NCI-H2171 (cell line): Measurements from ENCODE around the gene RAET1E.
A peak's percentile ranks its signal among the peaks of the same experiment; 100 is the strongest.
"Not testable (repeated sequence)": the region's sequence is repeated elsewhere in the genome, so short reads cannot be mapped to it uniquely, and the experiment has no call there.

Experiments
- DNase-seq: peaks from one replicate; lab custom pipeline; 2025; lab: John Stamatoyannopoulos, UW

Gene RAET1E, protein sequence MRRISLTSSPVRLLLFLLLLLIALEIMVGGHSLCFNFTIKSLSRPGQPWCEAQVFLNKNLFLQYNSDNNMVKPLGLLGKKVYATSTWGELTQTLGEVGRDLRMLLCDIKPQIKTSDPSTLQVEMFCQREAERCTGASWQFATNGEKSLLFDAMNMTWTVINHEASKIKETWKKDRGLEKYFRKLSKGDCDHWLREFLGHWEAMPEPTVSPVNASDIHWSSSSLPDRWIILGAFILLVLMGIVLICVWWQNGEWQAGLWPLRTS

DNA sequence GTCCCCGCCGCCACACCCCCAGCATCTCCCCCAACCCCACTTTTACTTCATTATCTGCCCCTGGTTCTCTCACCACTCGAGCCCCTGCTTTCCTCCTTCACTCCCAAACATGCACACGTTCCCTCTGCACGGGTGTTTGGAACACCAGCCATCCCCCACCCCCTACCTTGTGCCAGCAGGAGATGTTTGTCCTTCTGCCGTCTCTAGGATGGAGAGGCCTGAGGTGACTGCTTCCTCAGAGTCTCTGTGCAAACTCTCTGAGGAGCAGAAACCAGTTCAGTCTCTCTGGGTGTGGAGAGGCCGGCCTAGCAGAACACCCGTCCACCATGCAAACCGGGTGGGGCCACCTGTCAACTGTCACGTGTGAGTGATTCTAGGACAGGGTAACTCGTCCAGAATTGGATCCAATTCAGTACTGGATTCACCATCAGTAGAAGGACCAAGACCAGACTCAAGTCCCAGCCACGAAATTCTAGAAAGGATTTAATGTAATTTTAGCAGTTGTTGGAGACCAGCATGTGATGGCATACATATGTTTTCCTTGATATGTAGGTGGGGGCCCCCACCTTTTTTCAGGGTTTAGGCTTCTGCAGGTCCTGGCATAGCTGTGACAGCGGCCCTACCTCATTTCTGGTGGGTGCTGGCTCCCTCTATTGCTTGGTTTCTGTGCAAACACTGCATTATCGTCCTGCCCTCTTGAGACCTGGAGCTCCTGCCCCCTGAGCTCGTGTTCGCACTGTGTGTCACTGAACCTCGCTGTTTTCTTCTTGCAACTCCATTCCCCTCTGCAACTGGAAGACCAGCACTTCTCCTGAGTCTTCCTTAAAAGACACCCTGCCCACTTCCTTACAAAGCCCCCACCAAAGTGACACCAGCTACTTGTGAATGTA, at the start of gene RAET1E:
Gene RAET1E (minus strand): TSS at position 259 of the 890 bp plus-strand sequence. CDS start 7,212 bp downstream, outside the sequence.
- no peak for DNase-seq

DNA sequence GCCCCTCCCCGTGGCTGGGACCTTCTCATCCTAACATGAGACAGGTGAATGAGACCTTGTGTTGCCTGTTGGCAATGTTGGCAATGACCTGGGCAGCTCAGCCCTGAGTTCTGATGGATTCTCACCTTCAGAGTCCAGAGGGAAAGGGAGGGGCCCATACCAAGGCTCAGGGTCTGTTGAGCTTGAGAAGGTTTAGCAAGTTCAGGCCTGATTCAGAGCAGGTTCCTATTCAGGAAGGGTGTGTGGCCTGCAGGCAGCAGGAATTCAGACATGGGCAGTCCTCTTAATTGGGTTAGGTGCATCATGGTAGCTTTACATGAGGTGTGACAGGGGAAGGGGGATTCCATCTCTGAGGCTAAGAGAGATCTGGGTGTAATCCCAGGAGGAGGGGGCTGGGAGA, 49.6 kb upstream of the RAET1E start:
- DNase-seq: not testable (repeated sequence)

GRCh38 chr6:149946631-149947030, 48.7 kb upstream of the RAET1E start:
- not testable (repeated sequence) for DNase-seq

DNA sequence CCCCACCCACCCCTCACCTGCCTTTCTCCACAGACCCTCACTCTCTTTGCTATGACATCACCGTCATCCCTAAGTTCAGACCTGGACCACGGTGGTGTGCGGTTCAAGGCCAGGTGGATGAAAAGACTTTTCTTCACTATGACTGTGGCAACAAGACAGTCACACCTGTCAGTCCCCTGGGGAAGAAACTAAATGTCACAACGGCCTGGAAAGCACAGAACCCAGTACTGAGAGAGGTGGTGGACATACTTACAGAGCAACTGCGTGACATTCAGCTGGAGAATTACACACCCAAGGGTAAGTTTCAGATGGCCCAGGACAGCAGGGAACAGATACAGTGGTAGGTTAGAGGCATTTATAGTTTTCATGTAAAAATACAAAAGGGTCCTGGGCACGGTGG, 47.4 kb upstream of the RAET1E start:
- DNase-seq: not testable (repeated sequence)

DNA sequence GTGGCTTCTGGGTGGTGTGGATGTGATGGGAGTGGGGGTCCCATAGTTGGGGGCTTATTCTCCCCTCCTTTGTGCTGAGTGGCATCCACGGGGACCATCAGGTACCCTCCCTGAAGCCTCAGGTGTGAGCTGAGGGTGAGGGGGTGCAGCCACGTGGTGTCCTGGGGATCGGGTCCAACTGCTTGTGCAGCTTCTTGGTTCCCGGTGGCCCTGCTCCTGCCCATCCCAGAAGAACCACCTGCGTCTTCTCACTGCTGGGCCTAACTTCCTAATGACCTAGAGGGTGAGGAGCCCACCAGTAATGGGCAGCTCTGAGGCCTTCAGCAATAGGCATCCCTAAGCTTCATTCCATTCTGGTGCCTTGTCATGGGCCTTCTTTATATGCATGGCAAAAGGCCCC, 45.4 kb upstream of the RAET1E start:
- DNase-seq: not testable (repeated sequence)

GRCh38 chr6:149942461-149942829, 44.5 kb upstream of the RAET1E start:
- DNase-seq: no peak

GRCh38 chr6:149941583-149942460, 43.9 kb upstream of the RAET1E start, which contains the start of gene ULBP2:
TSS of gene ULBP2 (plus strand) at chr6:149942014. CDS start at chr6:149942073, 59 bp downstream.
- peak; percentile 86 for DNase-seq

DNA sequence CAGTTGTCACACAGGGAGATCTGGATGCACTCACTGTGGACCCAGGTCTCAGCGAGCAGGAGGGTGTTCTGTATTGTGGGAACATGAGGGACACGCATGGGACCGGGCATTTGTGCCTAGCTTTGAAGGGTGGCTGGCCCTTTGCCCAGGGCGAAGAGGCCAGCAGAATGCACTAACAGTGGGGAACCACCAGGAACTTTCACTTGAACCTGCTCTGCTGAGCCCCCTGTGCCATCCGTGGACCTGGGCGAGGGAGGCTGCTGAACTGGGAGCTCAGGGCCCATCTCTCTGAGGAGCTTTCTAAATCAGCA, 42.7 kb upstream of the RAET1E start:
- DNase-seq: no peak

GRCh38 chr6:149939909-149940671, 42.2 kb upstream of the RAET1E start:
- DNase-seq: no peak

- no peak for DNase-seq
These were observed 41.4 kb upstream of the RAET1E start for GRCh38 chr6:149939356-149939648.

- DNase-seq: peak; percentile 27
These were observed 40.9 kb upstream of the RAET1E start for GRCh38 chr6:149938571-149939355.

- DNase-seq: not testable (repeated sequence)
These were observed 40.2 kb upstream of the RAET1E start for GRCh38 chr6:149938013-149938570.

DNA sequence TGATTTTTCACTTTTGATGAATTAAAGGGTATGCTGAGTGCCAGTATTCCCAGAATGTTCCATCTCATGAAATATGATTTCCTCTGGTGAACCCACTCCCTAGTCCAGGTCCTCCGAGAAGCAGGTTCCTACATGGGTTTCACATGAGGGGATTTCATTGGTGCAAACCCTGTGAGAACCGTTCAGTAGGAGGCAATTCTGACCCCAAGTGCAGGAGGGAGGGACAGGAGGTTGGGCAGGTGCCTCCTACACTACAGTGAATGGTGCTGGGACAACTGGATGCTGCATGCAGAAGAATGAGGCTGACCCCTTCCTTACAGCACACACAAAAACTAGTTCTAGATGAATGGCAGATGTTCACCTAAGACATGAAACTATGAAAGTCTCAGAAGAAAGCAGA, 38.8 kb upstream of the RAET1E start:
- no peak for DNase-seq

DNA sequence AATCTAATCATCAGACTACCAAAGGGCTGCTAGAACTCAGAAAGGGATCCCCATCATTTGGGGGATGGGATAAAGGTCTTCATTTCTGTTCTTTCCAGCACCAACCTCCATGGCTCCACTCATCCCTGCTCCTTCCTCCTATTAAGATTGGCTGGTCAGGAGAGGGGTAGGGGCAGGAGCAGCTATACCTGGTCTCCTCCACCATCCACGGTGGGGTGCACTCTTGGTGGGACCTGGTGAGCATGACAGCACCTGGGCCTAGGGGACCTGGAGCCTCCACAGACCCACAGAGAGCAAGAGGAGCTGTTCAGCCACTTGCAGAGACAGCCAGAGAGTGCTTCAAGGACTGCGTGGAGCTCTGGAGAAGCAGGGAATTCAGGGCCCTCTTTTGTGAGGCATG, 37.8 kb upstream of the RAET1E start:
- no peak for DNase-seq

DNA sequence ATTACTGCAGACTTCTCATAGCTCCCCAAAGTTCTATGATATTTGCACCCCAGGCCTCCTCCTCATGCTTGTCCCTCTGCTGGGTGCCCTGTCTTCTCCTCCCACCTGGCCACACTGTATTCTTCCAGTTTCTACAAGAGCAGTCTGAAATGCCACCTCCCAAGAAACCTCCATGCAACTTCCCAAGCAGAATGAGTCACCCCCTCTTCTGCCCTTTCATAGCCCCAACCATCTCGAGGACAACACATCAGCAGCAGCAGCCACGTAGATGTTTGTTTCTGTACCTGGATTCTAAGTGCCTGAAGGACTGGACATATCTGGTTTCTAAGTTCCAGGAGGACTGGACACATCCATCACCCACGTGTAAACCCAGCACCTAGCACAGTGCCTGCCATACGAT, 37.3 kb upstream of the RAET1E start:
- DNase-seq: no peak

GRCh38 chr6:149934249-149935156, 36.6 kb upstream of the RAET1E start:
- DNase-seq: peak; percentile 19

GRCh38 chr6:149933461-149933860, 35.5 kb upstream of the RAET1E start:
- no peak for DNase-seq

GRCh38 chr6:149933036-149933435, 35.1 kb upstream of the RAET1E start:
- DNase-seq: no peak

DNA sequence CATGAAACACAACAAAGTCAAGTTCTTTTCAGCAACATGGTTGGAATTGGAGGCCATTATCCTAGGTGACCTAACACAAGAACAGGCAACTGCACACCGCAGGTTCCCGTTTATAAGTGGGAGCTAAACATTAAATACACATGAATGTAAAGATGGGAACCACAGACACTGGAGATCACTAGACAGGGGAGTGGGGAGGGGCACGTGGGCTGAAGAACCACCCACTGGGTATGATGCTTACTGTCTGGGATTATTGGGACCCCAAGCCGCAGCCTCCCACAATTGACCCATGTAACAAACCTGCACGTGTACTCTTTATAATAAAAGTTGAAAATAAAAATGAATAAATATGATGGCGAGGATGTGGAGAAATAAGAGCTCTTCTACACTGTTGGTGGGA, 33.6 kb upstream of the RAET1E start:
- no peak for DNase-seq

DNA sequence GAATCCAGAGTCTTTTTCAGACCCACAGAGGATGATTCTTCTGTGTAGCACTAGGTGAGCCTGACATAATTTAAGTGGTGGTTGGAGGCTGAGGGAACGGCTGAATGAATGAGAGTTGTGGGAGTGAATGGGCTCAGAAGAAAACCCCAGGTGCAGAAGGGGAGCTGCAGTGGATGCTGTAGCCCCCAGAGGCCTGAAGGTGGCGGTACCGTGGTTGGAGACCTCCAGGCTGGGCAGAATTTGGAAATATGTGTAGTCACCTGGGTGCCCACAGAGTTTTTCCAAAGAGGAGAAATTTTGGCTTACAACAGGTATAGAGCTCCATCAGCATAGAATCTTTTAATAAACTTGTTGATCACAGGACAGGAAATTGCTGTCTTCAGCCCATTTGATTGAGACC, 31.5 kb upstream of the RAET1E start:
- no peak for DNase-seq
